Esophagus muscularis mucosa (tissue), 3 donors: ENCODE measurements around the gene UCK2.

ENCODE experiments used
- EP300 ChIP-seq: sonication (generic); formaldehyde crosslinking; IDR thresholded peaks from one replicate; pipeline ENCODE4 v1.6.1; 2017; ENCODE audit warnings: antibody characterized with exemption
- TF ChIP-seq, protein P1 (sequence below), 3 experiments: fragments of 200-600 bp in 2 of 3; fragments of 450-650 bp in 1 of 3; sonication (generic) in 2 of 3; IDR thresholded peaks; one replicate each; pipeline ENCODE4 v1.5.1; 2017 to 2019; ENCODE audit warnings: antibody characterized with exemption in 3 of 3, mild to moderate bottlenecking in 2 of 3, moderate library complexity in 1 of 3

GRCh38 chr1:165847486-165847885, 20.1 kb downstream of the UCK2 start:
- TF ChIP-seq, protein P1, sequence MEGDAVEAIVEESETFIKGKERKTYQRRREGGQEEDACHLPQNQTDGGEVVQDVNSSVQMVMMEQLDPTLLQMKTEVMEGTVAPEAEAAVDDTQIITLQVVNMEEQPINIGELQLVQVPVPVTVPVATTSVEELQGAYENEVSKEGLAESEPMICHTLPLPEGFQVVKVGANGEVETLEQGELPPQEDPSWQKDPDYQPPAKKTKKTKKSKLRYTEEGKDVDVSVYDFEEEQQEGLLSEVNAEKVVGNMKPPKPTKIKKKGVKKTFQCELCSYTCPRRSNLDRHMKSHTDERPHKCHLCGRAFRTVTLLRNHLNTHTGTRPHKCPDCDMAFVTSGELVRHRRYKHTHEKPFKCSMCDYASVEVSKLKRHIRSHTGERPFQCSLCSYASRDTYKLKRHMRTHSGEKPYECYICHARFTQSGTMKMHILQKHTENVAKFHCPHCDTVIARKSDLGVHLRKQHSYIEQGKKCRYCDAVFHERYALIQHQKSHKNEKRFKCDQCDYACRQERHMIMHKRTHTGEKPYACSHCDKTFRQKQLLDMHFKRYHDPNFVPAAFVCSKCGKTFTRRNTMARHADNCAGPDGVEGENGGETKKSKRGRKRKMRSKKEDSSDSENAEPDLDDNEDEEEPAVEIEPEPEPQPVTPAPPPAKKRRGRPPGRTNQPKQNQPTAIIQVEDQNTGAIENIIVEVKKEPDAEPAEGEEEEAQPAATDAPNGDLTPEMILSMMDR (IDR thresholded peaks at IDR 0.05) = no peak
- no peak for TF ChIP-seq EP300
